Ishikawa (cell line): Measurements from ENCODE around the gene SLC6A12.

Experiments
- CEBPB ChIP-seq: IDR thresholded peaks from 2 replicates; pipeline ENCODE4 v1.6.1; 2012
- EP300 ChIP-seq: IDR thresholded peaks from 2 replicates; pipeline ENCODE4 v1.6.1; 2012; ENCODE audit warnings: borderline replicate concordance
- RAD21 ChIP-seq: IDR thresholded peaks from 2 replicates; pipeline ENCODE4 v1.6.1; 2012; ENCODE audit warnings: low read depth
- TCF12 ChIP-seq: IDR thresholded peaks from 2 replicates; pipeline ENCODE4 v1.6.1; 2012; ENCODE audit warnings: low read depth
- YY1 ChIP-seq: IDR thresholded peaks from 2 replicates; pipeline ENCODE4 v1.6.1; 2012; ENCODE audit warnings: low read depth
- TF ChIP-seq, protein P1 (sequence below): IDR thresholded peaks from 2 replicates; pipeline ENCODE4 v1.6.1; 2012; ENCODE audit warnings: low read depth, mild to moderate bottlenecking

DNA sequence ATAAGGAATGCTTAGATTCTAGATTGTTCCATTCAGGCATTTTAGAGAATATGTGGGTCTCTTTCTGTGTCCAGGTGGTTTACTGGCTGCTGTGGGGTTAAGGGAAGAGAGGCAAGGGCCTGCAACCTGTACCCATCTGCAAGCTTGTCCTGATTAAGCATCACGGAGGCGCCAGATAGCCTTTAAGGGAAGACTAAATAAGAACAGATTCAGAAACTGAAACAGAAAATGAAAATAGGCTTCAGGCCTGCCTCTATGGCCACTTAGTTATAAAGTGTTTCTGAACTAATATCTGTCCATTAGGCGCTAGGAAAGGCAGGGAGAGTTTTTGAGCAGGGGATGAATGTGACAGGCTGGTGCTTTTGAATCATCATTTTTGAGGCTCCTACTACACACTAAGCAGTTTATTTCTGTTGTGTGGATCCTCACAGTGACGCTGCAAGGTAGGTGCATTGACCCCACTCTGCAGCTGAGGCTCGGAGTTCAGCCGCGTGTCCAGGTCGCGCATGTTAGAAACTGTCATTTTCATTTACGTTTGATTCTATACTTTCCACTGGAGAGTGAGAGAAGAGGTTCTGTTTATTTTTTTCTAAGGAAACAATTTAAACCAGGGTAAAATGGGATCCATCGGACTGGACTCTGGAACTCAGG lies 47.4 kb downstream of the SLC6A12 start:
- TF ChIP-seq CEBPB (no peak), RAD21 (no peak), EP300 (no peak), YY1 (no peak), TCF12 (no peak)
- TF ChIP-seq, protein P1, sequence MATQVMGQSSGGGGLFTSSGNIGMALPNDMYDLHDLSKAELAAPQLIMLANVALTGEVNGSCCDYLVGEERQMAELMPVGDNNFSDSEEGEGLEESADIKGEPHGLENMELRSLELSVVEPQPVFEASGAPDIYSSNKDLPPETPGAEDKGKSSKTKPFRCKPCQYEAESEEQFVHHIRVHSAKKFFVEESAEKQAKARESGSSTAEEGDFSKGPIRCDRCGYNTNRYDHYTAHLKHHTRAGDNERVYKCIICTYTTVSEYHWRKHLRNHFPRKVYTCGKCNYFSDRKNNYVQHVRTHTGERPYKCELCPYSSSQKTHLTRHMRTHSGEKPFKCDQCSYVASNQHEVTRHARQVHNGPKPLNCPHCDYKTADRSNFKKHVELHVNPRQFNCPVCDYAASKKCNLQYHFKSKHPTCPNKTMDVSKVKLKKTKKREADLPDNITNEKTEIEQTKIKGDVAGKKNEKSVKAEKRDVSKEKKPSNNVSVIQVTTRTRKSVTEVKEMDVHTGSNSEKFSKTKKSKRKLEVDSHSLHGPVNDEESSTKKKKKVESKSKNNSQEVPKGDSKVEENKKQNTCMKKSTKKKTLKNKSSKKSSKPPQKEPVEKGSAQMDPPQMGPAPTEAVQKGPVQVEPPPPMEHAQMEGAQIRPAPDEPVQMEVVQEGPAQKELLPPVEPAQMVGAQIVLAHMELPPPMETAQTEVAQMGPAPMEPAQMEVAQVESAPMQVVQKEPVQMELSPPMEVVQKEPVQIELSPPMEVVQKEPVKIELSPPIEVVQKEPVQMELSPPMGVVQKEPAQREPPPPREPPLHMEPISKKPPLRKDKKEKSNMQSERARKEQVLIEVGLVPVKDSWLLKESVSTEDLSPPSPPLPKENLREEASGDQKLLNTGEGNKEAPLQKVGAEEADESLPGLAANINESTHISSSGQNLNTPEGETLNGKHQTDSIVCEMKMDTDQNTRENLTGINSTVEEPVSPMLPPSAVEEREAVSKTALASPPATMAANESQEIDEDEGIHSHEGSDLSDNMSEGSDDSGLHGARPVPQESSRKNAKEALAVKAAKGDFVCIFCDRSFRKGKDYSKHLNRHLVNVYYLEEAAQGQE, result no peak
